Stimulated activated CD4-positive, alpha-beta T cell treated with anti-CD3 and anti-CD28 coated beads, Interleukin-12 subunit alpha, Interleukin-12 subunit beta, amount 100 ng/mL, for 24 hours (primary cell): ENCODE data around the gene SLC16A12.
"Not testable (repeated sequence)": the region's sequence is repeated elsewhere in the genome, so short reads cannot be mapped to it uniquely, and the experiment has no call there.

ENCODE experiments used
- DNase-seq, 2 experiments: peaks; one replicate each; pipeline ENCODE4 v3.0.0-alpha.2; 2020; ENCODE audit warnings: low read depth in 2 of 2

Gene SLC16A12

DNA sequence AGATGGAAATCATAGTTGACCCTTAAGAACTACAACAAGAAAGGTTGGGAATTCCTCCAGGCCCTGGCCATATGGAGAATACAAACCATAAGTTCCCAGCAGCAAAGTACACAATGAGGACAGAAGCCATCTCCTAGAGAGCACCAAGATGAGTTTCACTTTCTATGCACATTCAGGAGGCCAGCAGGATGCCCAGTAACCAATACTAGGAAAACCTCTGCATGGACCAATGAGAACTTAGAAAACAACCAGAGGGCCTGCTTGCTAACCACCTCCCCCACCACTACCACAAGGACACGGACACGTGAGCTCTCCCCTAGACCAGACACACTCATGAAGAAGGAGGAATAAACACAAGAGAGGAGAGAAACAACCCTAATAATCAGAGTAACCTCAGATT, 64.8 kb downstream of the SLC16A12 start:
- no peak for DNase-seq

DNA sequence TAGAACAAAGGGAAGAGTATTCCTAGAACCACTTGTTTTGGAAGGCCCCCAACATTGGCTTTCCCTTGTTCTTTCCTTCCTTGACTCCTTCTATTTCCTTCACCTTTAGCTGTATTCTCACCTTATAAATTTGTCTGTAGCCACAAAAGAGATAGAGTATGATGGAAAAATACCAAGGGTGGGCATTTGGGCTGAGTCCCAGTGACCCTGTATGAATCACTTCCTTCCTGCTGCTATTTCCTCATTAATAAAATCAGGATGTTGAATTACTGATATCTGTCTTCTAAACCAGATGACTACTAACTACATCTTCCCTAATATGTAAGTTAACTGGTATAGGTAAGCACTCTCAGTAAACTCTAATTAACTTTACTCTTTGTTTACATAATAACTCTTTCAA, 65.9 kb downstream of the SLC16A12 start:
- no peak for DNase-seq

DNA sequence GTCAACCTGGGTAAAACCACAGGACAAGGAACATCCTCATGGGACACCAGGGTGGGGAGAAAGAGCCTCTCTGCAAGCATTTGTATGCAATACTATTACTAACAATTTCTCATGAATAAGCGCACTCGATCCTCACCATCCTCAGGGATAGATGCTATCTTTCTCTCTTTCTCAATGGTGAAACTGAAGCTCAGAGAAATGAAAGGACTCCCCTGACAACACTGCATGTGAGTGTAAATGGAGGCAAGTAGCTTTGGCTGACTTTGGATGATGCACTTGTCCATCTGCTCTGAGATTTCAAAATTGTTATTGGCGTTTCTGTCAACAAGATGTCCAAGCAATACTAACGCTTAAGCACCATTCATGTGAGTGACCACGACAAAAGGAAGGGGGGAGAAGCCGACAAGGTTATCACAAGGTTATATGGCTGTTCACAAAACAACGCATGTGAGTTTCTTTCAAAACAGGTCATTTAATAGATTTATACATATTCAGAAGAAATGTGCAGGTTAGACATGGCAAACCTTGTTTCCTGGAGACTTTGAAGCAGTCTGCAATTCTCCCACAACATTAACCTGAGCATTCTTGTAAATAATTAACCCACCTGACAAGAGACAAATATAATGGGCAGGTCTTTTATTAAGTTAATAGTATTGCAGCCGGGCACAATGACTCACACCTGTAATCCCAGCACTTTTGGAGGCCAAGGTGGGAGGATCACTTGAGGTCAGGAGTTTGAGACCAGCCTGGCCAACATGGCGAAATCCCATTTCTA, 67.0 kb downstream of the SLC16A12 start:
- DNase-seq: no peak

DNA sequence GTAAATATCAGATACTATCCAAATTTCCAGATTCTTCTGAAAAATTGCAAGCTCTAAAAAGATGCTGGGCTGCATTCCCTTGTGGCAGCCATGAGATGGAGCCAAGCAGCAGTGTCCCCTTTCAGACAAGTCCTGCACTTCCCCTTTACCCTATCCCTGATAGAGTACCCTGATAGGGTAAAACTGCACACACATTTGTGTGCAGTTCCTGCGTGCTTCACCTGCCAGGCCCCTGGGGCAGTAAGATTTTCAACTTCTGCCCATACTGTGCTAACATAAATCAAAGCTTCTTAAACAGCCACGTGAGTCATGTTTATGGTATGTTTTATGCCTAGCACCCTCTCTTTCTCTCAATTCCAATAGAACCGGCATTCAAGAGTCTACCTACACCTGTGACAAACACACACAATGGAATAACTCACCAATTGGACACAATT, 68.8 kb downstream of the SLC16A12 start:
- DNase-seq: no peak

DNA sequence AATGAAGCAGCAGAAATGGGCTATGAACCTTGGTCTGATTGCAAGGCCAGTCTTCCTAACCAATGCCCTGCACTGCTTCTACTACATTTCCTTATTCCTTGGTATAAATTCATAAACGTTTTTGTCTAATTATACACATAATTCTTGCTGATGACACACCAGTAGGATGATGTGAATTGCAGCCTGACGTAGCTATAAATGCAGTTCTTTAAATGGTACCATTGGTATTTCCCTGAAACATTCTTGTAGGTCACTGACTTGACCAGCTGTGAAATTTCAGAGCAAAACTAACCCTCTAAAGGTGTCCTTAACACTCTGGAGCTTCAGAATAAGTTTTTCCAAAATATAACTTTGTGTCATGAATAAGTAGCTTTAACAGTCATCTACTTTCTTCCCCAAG, 70.2 kb downstream of the SLC16A12 start:
- DNase-seq: no peak

DNA sequence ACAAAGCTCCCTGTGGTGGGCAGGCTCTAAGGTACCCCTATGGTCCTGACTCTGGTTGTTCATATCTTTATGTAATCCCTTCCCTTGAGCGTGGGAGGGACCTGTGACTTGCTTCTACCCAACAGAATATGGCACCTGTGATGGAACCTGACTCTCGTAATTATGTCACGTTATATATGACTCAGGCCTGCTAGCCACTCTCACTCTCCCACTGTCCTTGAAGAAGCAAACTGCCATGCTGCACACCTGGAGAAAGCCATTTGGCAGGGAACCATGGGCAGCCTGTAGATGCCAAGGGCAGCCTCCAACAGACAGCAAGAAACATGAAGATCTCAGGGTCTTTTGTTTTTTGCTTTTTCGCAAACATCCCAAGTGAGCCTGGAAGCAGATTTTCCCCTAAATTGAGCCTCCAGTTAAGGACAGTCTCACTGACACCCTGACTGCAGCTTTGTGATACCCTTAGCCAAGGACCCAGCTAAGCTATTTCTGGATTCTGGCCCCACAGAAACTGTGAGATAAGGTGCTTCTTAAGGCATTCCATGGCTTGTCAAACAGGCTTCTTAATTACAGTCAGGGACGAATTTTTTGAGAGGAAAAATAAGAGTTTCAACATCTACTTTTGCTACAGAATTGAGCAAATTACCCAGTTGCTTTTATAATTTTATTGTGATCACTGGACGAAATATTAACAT, 71.4 kb downstream of the SLC16A12 start:
- no peak for DNase-seq

DNA sequence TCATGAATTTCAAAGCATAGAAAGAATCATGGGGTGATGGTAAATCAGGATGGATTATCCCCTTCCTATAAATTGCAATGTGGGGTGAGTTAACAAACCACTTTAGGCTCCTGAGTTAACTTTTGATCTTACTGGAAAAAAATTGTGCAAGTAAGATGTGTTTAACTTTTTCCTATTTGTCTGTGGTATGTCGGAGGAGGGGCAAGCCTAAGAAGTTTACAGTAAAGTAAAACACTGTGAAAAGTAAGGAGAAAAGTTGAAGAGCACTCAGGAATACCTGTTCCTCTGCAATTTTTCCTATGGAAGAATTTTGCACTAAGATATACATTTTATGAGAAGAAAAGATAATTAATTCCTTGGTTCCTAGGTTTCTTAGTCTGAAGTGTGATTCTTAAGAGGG, 76.6 kb downstream of the SLC16A12 start:
- no peak for DNase-seq

DNA sequence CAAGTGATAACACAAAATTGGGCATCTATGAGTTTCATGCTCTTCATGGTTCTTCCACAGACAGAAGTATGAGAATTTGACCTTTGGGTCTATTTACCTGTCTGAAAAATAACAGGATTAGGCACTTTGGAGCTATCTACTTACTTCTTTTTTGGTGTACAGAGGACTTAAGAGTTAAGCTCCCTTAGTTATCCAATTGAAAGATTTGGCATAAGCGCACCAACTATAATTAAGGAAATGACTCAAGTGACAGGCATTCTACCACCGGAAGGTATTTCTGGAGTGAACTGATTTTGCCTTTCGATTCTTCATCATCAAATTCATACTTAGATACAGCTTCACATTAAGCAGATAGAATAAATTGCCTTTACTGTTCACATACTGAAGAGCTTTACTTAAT, 77.1 kb downstream of the SLC16A12 start:
- DNase-seq: no peak

DNA sequence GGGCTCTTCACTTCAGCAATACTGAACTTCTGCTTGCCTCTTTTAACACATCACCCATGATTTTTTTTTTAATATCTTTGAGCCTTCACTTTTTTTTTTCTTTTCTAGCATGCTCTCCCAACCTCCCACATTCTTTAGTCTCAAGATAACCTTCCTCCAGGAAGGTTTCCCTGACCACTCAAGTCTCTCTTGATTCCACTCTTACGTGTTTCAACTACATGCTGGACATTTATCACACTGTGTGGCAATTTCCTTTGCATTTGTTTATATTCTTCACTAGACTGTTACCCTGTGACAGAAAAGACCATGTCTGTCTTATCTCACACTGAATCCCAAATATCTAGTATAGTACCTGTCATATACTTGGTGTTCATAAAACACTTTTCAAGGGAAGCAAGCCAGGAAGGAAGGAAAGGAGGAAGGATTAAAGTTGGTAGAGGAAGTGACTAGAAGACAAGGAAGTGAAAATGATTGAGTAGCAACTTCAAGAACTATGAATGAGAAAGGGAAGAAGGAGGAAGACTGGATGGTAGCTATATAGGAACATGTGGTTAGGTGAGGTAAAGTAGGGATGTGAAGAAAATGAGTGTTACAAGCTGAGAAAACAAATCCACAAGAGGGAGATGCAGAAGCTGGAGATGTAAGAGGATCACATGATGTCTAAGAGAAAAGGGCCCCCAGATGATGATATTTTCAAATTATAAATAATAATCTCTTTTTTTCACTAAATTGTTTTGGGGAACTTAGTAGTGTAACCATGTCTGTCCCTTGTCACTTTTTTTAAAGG, 80.6 kb downstream of the SLC16A12 start:
- DNase-seq: no peak

DNA sequence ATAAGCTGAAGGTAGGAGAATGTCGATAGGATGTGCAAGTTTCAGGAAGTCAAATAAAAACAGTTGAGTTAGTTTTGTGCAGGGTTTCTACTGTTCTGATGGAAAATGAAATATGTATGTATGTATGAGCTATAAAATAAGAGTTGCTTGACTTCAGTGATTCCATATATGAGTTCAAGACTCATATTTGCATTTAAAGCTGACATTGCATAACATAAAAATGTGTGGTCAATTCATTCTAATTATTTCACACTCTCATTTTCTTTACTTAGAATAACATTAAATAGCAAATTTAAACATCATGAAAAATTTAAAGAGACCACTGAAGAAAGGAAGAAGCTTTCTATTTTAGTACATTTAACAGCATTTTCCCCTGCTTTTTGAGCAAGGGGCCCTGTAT, 83.2 kb downstream of the SLC16A12 start:
- no peak for DNase-seq

DNA sequence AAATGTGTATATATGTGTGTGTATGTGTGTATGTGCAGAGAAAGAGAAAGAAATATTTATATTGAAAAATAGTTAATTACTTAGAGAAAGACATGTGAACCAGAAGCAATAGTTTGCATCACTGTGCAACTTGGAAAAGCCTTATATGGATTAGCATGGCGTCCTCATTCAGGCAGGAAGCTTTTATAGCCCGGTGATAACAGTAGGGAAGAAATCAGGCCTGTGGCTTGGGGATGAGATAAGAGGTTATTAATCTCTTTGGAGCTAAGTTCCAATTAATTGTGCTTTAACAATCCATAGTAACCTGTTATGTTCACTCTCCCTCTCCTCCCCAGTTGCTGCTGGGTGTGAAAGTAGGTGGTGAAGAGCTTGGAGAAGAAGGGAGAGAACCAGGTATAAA, 84.5 kb downstream of the SLC16A12 start:
- DNase-seq: no peak

DNA sequence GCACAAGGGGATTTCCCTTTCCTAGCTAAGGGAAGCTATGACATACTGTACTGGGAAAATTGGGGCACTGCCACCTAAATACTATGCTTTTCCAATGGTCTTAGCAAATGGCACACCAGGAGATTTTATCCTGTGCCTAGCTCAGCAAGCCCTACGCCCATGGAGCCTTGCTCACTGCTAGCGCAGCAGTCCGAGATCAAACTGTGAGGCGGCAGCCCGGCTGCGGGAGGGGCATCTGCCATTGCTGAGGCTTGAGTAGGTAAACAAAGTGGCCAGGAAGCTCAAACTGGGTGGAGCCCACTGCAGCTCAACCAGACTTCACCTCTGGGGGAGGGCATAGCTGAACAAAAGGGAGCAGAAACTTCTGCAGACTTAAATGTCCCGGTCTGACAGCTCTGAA, 90.6 kb downstream of the SLC16A12 start:
- DNase-seq: not testable (repeated sequence)

DNA sequence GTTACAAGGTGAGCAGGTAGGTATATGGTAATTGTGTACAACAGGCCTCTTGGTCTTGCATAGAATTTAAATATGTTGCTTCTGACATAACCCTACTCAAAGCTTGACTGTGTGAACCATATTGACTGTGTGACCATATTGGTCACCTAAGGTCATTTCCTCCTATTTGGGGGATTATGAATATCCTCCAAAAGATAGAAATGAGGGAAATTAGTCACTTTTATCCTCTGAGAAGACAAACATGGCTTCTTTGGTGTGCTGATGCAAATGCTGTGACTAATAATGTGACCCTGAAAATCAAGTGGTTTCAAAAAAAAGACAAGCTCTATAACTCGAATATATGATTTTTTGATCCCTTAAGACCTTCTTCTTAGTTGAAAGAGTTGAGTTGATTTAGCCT, 93.1 kb downstream of the SLC16A12 start:
- DNase-seq: no peak

DNA sequence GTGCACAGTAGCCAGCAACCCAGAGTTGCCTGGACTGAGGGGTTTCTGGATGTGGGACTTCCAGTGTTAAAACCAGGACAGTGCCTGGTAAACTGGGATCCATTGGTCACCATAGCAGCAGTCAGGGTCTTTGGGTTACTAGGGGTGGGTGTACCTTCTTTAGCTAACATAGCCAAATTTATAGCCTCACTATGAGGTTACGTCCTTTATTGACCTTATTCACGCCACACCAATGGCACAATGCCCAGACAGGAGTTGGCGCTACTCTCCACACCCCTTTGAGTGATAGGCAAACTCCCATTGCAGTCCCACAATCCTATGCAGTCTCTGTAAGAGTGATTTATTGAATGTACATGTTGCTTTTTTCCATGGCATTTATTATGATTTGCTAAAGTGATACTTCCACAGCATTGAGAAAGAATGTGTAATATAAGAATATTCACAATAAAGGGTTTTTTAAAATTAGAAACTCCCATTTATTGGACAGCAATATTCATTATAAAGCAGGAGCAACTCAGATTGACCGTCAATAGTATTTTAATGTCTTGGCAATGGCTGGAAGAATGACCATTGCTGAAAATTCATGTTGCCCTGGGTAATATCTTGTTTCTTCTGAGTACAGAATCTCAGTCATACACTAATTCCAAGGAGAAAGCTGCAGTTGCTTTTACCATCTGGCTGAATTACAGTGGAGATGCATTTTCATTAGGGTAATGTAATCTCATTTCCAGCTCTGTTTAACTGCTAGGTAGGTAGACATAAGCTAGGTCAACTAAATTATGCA, 95.0 kb downstream of the SLC16A12 start:
- no peak for DNase-seq

DNA sequence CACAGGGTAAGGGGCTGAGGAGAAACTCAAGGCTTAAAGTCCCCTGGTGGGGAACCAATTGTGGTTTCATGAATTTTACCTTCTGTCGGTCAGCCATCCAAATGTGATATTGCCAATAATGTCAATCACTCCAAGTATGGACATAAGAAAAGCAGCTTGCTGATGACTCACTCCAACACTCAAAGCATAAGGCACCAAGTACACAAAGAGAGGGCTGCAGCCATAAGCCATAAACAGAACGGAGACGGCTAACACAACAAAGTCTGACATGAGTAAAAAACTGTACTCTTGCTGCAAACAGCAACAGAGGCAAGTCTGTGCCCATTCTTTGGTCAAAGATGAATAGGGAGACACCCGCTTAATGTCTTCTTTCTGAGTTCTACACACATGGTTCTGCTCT, 96.9 kb downstream of the SLC16A12 start:
- DNase-seq: no peak

DNA sequence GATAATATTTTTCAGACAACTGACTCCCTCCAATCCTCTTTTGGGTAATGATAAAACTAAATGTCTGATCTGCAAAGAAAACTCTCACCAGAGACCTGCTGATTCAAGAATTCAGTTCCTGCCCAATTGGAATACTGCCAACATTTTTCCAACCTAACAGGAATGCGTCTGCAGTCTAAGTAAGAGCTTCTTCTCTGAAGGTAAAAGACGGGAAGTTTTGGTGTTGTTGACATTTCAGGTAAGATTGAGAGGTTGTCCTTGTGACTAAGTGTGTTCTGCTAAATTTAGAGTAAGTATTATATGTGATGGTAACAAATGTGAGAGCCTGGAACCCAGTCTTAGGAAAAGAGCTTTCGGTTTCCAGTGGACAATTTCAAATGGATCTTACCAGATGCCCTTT, 103.4 kb downstream of the SLC16A12 start:
- DNase-seq: no peak

DNA sequence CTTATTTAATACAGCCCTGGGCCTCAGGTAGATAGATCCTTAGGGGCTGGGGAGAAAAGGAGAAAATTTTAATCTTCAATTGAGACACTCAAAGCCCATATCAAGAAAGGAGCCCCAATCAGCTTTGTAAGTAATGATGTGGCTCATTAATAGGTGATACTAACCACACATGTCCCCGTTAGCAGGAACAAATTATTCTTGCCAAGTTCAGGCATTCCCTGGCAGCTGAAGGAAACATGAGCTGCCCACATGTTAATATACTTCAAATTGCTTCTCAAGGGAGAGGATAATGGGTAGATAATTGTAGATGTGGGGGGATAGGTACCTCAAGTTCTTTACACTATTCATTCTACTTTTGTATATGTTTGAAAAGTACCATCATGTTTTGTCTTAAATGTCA, 106.5 kb downstream of the SLC16A12 start:
- no peak for DNase-seq

DNA sequence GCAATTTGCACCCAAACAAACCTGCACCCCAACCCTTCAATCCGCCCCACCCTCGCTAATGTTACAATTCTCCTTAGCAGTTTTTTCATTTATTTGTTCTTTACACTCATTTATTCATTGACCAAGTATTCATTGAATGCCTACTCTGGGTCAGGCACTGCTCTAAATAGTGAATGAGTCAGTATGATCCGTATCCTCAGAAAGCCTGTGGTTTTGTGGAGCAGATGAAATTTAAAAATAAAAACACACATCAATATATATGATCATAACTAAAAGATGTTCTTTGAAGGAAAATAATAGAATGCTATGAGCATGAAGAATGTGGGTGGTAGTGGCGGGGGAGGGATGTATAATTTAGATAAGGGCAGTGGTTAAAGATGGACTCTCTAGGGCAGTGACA, 107.8 kb downstream of the SLC16A12 start:
- no peak for DNase-seq

DNA sequence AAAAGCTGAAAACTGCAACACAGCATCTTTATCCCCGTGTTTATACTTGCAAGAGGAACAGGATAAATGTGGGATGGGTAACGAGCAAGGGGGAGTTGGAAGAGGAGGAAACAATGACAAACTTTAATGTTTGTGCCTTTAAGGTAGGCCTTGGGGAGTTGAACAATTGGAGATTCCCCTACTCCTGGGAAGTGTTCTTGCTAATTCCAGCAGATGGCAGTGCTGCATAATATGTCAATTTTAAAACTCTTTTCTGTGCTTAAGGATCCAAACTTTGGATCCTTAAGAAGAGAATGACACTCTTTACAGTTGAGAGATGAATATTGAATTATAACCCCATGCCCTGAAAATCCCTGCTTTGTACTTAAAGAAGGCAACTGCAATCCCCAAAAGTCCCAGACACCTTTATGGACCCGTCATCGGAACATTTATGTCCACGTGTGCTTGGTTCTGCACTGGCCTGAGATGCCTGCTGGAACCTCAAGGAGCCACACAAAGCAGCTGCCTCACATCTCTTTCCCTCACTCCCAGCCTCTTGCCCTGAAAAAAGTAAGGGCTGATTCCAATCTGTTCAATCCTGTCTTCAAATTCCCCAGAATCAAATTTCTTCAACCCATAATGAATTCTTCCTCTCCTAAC, 109.0 kb downstream of the SLC16A12 start:
- DNase-seq: no peak

DNA sequence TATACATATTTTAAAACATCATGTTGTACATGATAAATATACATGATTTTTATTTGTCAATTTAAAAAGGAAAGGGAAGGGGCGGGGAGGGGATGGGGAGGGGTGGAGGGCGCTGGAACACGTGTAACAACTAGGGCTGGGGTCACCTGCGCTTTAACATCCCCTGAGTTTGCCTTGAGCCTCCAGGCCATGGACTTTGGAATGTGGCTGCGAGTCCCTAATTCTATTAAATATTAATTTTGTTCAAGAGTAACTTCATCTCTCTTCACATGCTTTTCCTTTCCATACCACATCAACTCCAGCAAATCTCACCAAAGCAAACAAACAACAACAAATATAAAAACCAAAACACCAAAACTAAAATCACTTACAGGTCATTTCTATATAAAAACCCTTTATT, 110.4 kb downstream of the SLC16A12 start:
- DNase-seq: no peak

DNA sequence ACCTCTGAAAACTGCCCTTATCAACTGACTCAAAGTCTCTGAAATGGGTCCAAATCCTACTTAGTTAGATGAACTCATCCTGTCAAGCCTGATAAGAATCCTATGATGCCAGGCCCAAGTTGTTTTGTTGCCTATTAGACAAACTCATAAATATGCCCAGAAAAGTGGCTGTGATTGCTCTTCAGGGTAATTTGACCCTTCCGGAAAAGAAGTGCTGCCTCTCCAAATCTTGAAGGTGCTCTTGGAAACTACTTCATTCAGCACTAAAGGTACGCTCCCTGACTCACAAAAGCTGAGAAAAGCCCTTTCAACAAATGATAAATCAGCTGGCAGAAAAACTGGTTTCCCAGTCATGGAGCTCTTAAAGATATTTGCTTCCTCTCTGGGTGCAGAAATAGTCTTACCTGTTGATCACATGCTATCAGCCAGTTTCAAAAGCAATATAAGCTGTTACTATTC, 114.3 kb downstream of the SLC16A12 start:
- no peak for DNase-seq
